Cardiac muscle cell (in vitro differentiated cells and primary cell): ENCODE measurements around the gene STK31. TPM values are rescaled to one million over a fixed set of nuclear protein-coding genes. Genes with fewer than 3 reads are reported as not detected.
"Not testable (repeated sequence)": the region's sequence is repeated elsewhere in the genome, so short reads cannot be mapped to it uniquely, and the experiment has no call there.

Experiments used
- DNase-seq, 2 donors: peaks; one replicate each; pipeline versions ENCODE4 v3.0.0 to v3.0.0-alpha.2; 2010 to 2017; ENCODE audit warnings: low read depth in 1 of 2, low spot score in 1 of 2
- H3K27ac ChIP-seq: fragments of 200-600 bp; sonication (generic); 2 replicates; pipeline ENCODE4 v1.5.1; 2016
- H3K27me3 ChIP-seq: fragments of 200-600 bp; sonication (generic); 2 replicates; pipeline ENCODE4 v1.6.0; 2016; ENCODE audit warnings: control low read depth
- H3K36me3 ChIP-seq: fragments of 200-600 bp; sonication (generic); 2 replicates; pipeline ENCODE4 v1.5.1; 2016; ENCODE audit warnings: control low read depth
- H3K4me1 ChIP-seq: fragments of 200-600 bp; sonication (generic); 2 replicates; pipeline ENCODE4 v1.8.1; 2017; ENCODE audit warnings: low read depth, mild to moderate bottlenecking, mixed run types
- H3K4me3 ChIP-seq: fragments of 200-600 bp; sonication (generic); 2 replicates; pipeline ENCODE4 v1.5.1; 2016; ENCODE audit warnings: mild to moderate bottlenecking
- H3K9me3 ChIP-seq: fragments of 200-600 bp; sonication (generic); 2 replicates; pipeline ENCODE4 v1.5.1; 2017; ENCODE audit warnings: low read depth, mild to moderate bottlenecking, control low read depth
- CTCF ChIP-seq: IDR thresholded peaks from 2 replicates; pipeline ENCODE4 v1.5.1; 2012; ENCODE audit warnings: low read depth, mild to moderate bottlenecking, low read length
- polyA plus RNA-seq: library from polyadenylated mRNA; unstranded; fragments of >200 nt; fragmentation: Nextera tagmentation; extraction: Ambion mirVana; gene quantifications from 2 replicates; pipeline ENCODE4 v1.2.1, GENCODE V29; 2016
- total RNA-seq: library from RNA; depleted of rRNA; stranded (reverse); fragments of >200 nt; gene quantifications from 2 replicates; pipeline ENCODE4 v1.2.3, GENCODE V29; 2016

The STK31 gene
- total and polyA plus RNA-seq, 2 experiments from 2014 or later = 0.06 TPM

GRCh38 chr7:23873306-23873705 lies 163.3 kb downstream of the STK31 start:
- Histone ChIP-seq H3K4me3 (no peak overlapping the region), H3K27me3 (no peaks in the 10 kb centered on the region), H3K4me1 (no peaks in the 10 kb centered on the region), H3K36me3 (no peaks in the 10 kb centered on the region), H3K9me3 (no peaks in the 10 kb centered on the region), H3K27ac (no peak overlapping the region)
- no peak for DNase-seq
- no peak for TF ChIP-seq CTCF

GRCh38 chr7:23876526-23876925 lies 166.5 kb downstream of the STK31 start:
- H3K36me3 ChIP-seq, H3K27ac ChIP-seq, H3K4me1 ChIP-seq, DNase-seq, H3K4me3 ChIP-seq, H3K9me3 ChIP-seq, H3K27me3 ChIP-seq: not testable (repeated sequence)

Other genes starting within 250 kb of the STK31 start
- 44.9 and 59.3 TPM in 2 replicates for gene IGF2BP3, start 239.7 kb upstream of the STK31 start, total RNA-seq
- gene IGF2BP3, start 239.7 kb upstream of the STK31 start, polyA plus RNA-seq = 30.5 and 45.5 TPM in 2 replicates
- gene TRA2A, start 178.2 kb upstream of the STK31 start, total RNA-seq = 31.1 and 47.4 TPM in 2 replicates
- 55.8 and 68.7 TPM in 2 replicates for gene TRA2A, start 178.2 kb upstream of the STK31 start, polyA plus RNA-seq
- 3.9 and 7.6 TPM in 2 replicates for gene CCDC126, start 112.8 kb upstream of the STK31 start, total RNA-seq
- gene CCDC126, start 112.8 kb upstream of the STK31 start, polyA plus RNA-seq = 8.7 and 10.5 TPM in 2 replicates
- gene FAM221A, start 30.0 kb upstream of the STK31 start, total RNA-seq = 6.5 and 8.3 TPM in 2 replicates
- gene FAM221A, start 30.0 kb upstream of the STK31 start, polyA plus RNA-seq = 7.1 and 10.0 TPM in 2 replicates